Ureter (tissue), 1 donor: Measurements from ENCODE around the gene SNX9. TPM values are rescaled to one million over a fixed set of nuclear protein-coding genes. Genes with fewer than 3 reads are reported as not detected.

Source experiments
- total RNA-seq: library from RNA; stranded (reverse); gene quantifications from one replicate; pipeline ENCODE4 v1.2.4, GENCODE V29; 2023
- donor health status: DM: yes; HTN: yes; CAD: no.

The SNX9 gene
- total RNA-seq, 1 donor from 2014 or later, result 45.8 TPM

Other genes starting within 250 kb of the SNX9 start
- gene SYNJ2, start 158.6 kb downstream of the SNX9 start, total RNA-seq, result 23.6 TPM